ENCODE results near the gene MRTO4. TPM values are rescaled to one million over a fixed set of nuclear protein-coding genes. Genes with fewer than 3 reads are reported as not detected.
"Not testable (repeated sequence)": the region's sequence is repeated elsewhere in the genome, so short reads cannot be mapped to it uniquely, and the experiment has no call there.

Gene MRTO4
- total RNA-seq, result 47.0 and 49.6 TPM in 2 replicates

GRCh38 chr1:19251305-19252196 is at the start of gene MRTO4, which contains the start of gene EMC1:
MRTO4 (plus strand) TSS chr1:19251805; CDS start chr1:19251836, 31 bp downstream.
EMC1 (minus strand) TSS chr1:19251524; CDS start chr1:19251509, 15 bp downstream.
- peak; percentile 39 for DNase-seq (ENCODE audit: low read depth, low spot score)

- DNase-seq (ENCODE audit: low read depth, low spot score), result no peak
Measured at GRCh38 chr1:19202396-19202795, 49.2 kb upstream of the MRTO4 start.

GRCh38 chr1:19203440-19203839 is 48.2 kb upstream of the MRTO4 start:
- DNase-seq (ENCODE audit: low read depth, low spot score), result peak; percentile 33

- no peak for DNase-seq (ENCODE audit: low read depth, low spot score)
Measured at GRCh38 chr1:19204446-19205266, 46.9 kb upstream of the MRTO4 start.

- no peak for DNase-seq (ENCODE audit: low read depth, low spot score)
Measured at GRCh38 chr1:19205403-19205802, 46.2 kb upstream of the MRTO4 start.

GRCh38 chr1:19205845-19206244 is 45.8 kb upstream of the MRTO4 start:
- no peak for DNase-seq (ENCODE audit: low read depth, low spot score)

- no peak for DNase-seq (ENCODE audit: low read depth, low spot score)
Measured at GRCh38 chr1:19206947-19207346, 44.7 kb upstream of the MRTO4 start.

- no peak for DNase-seq (ENCODE audit: low read depth, low spot score)
Measured at GRCh38 chr1:19208710-19209438, 42.7 kb upstream of the MRTO4 start.

- no peak for DNase-seq (ENCODE audit: low read depth, low spot score)
Measured at GRCh38 chr1:19209439-19209989, 42.1 kb upstream of the MRTO4 start.

GRCh38 chr1:19209990-19210771 is 41.4 kb upstream of the MRTO4 start, which contains the start of gene UBR4:
UBR4 (minus strand) TSS chr1:19210266; CDS start chr1:19210248, 18 bp downstream.
- peak; percentile 69 for DNase-seq (ENCODE audit: low read depth, low spot score)

GRCh38 chr1:19210772-19211549 is 40.6 kb upstream of the MRTO4 start:
- DNase-seq (ENCODE audit: low read depth, low spot score), result no peak

- no peak for DNase-seq (ENCODE audit: low read depth, low spot score)
Measured at GRCh38 chr1:19212167-19212566, 39.4 kb upstream of the MRTO4 start.

GRCh38 chr1:19213580-19213979 is 38.0 kb upstream of the MRTO4 start:
- no peak for DNase-seq (ENCODE audit: low read depth, low spot score)

GRCh38 chr1:19216585-19216984 is 35.0 kb upstream of the MRTO4 start:
- not testable (repeated sequence) for DNase-seq (ENCODE audit: low read depth, low spot score)

- no peak for DNase-seq (ENCODE audit: low read depth, low spot score)
Measured at GRCh38 chr1:19219451-19219850, 32.2 kb upstream of the MRTO4 start.

- DNase-seq (ENCODE audit: low read depth, low spot score), result no peak
Measured at GRCh38 chr1:19220080-19220846, 31.3 kb upstream of the MRTO4 start.

- no peak for DNase-seq (ENCODE audit: low read depth, low spot score)
Measured at GRCh38 chr1:19220991-19221390, 30.6 kb upstream of the MRTO4 start.

GRCh38 chr1:19222573-19222972 is 29.0 kb upstream of the MRTO4 start:
- DNase-seq (ENCODE audit: low read depth, low spot score), result no peak

Measured in pulmonary artery endothelial cell (primary cell).